ENCODE data around the gene ING5.

- TF ChIP-seq CTCF (IDR thresholded peaks at IDR 0.05) (no peak), POLR2A (IDR thresholded peaks at IDR 0.05) (no peak)
Observed at GRCh38 chr2:241763551-241764274, 61.9 kb downstream of the ING5 start.
